AG10803 (cell line): ENCODE data around the gene FAM241B.

ENCODE experiments used
- DNase-seq: peaks from one replicate; pipeline ENCODE4 v3.0.0; 2010; ENCODE audit warnings: low read depth
- H3K4me3 ChIP-seq: 2 replicates; pipeline ENCODE4 v1.5.1; 2011; ENCODE audit warnings: mild to moderate bottlenecking, low read length, control low read depth
- CTCF ChIP-seq: conservative IDR thresholded peaks from 2 replicates; pipeline ENCODE4 v1.5.1; 2011; ENCODE audit warnings: mild to moderate bottlenecking, low read length, control low read depth, inconsistent platforms

Gene FAM241B

GRCh38 chr10:69645296-69646184, 15.5 kb downstream of the FAM241B start:
- TF ChIP-seq CTCF, result no peak
- DNase-seq, result no peak
- no peak overlapping the region for H3K4me3 ChIP-seq

- DNase-seq, result no peak
- H3K4me3 ChIP-seq, result no peak overlapping the region
- no peak for TF ChIP-seq CTCF
These were observed 16.4 kb downstream of the FAM241B start for GRCh38 chr10:69646185-69647060.

- no peak for TF ChIP-seq CTCF
- no peak for DNase-seq
- no peak overlapping the region for H3K4me3 ChIP-seq
These were observed 17.1 kb downstream of the FAM241B start for GRCh38 chr10:69647126-69647525.

GRCh38 chr10:69647819-69648218, 17.8 kb downstream of the FAM241B start:
- DNase-seq, result no peak
- TF ChIP-seq CTCF, result no peak
- H3K4me3 ChIP-seq, result no peak overlapping the region

- H3K4me3 ChIP-seq, result no peak overlapping the region
- TF ChIP-seq CTCF, result no peak
- DNase-seq, result no peak
These were observed 18.4 kb downstream of the FAM241B start for GRCh38 chr10:69648461-69648860.

- no peak for DNase-seq
- no peak overlapping the region for H3K4me3 ChIP-seq
These were observed 19.9 kb downstream of the FAM241B start for GRCh38 chr10:69649786-69650550.

More at GRCh38 chr10:69649786-69650550, 19.9 kb downstream of the FAM241B start:
- no peak for TF ChIP-seq CTCF
